A673 (cell line): Measurements from ENCODE around the gene SIDT1.

Source experiments
- EZH2 ChIP-seq: fragments of 200-600 bp; sonication (generic); IDR thresholded peaks from 2 replicates; pipeline ENCODE4 v1.6.1; 2017; ENCODE audit warnings: borderline replicate concordance, low read depth, mild to moderate bottlenecking, mixed read lengths, antibody characterized with exemption, low read length; ENCODE audit not compliant: poor library complexity, severe bottlenecking
- TF ChIP-seq, protein P1 (sequence below): fragments of 300-800, 200-600 bp; sonication (generic); conservative IDR thresholded peaks from 2 replicates; pipeline ENCODE4 v1.5.1; 2017; ENCODE audit warnings: low read depth, mild to moderate bottlenecking, antibody characterized with exemption, low read length, moderate library complexity, mixed read lengths

DNA sequence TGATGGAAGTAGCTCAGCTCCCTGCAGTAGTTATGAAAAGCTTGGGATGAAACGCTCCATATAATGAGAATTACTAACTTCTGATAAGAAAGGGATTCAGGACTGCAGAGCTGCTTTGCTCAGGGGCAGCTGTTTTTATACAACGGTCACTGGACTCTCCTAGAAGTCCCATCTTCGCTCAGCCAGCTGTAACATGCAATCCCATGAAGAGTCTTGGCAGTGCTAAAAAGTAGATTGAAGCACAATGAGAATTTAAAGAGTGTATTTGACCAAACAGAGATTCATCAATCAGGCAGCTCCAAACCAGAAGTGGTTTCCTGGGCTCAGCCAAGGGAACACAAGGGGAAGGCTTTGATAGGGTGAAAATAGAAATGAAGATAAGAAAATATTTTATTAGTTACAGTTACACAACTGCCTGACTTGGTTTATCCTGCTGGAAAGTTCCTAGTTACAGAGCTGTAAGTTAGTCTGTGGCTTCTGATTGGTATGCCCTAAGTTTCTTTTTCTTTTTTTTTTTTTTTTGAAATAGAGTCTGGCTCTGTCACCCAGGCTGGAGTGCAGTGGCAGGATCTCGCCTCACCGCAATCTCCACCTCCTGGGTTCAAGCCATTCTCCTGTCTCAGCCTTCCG, 24.1 kb downstream of the SIDT1 start:
- TF ChIP-seq, protein P1, sequence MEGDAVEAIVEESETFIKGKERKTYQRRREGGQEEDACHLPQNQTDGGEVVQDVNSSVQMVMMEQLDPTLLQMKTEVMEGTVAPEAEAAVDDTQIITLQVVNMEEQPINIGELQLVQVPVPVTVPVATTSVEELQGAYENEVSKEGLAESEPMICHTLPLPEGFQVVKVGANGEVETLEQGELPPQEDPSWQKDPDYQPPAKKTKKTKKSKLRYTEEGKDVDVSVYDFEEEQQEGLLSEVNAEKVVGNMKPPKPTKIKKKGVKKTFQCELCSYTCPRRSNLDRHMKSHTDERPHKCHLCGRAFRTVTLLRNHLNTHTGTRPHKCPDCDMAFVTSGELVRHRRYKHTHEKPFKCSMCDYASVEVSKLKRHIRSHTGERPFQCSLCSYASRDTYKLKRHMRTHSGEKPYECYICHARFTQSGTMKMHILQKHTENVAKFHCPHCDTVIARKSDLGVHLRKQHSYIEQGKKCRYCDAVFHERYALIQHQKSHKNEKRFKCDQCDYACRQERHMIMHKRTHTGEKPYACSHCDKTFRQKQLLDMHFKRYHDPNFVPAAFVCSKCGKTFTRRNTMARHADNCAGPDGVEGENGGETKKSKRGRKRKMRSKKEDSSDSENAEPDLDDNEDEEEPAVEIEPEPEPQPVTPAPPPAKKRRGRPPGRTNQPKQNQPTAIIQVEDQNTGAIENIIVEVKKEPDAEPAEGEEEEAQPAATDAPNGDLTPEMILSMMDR, result no peak
- no peak for TF ChIP-seq EZH2
